NCI-H1436 treated with DMSO at 0.1 percent for 48 hours (cell line): ENCODE results near the gene USP10.

Experiments
- DNase-seq: peaks from one replicate; lab custom pipeline; 2025; lab: John Stamatoyannopoulos, UW

Gene USP10

DNA sequence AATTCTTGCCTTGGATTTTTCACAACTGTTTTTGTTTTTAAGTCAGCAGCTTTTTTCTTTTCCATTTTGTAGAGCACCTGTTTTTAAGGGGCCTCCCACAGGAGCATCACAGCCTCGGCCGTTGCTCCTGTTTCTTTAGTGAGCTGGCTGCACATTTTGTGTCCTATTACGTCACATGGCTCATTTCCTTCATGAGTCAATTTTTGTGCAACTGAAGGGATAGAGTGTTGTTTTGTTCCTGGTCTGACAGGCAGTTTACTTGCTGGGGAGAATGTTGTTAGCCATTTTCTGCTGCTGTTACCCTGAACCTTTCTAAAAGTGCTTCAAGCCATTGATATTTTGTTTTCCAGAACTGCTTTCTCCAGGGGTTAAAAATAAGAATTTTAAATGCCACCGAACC, 75.0 kb downstream of the USP10 start:
- no peak for DNase-seq

DNA sequence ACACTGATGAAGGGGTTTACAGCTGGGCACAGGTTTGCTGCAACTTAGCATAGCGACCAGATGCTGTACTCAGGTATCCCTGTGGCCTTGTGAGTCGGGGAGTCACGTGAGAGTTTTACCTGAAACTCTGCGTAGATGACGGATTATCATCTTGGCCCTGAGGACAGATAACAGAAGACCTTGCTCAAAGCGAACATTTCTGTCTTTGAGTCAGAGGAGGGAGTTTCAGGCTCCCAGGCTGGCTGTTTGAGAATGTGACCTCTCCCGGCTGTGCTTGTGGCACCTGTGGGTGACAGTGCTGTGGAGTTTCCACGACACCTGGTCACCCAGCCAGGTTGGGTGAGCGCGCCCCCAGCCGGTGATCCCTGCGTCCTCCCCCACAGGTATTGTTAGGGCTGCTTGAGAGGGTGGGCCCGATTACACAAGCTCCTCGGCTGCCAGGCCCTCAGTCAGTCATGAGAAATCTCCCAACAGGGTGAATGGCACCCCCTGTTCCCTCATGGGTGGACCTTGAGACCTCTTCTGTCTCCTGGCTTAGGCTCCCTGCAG, 75.5 kb downstream of the USP10 start:
- no peak for DNase-seq

DNA sequence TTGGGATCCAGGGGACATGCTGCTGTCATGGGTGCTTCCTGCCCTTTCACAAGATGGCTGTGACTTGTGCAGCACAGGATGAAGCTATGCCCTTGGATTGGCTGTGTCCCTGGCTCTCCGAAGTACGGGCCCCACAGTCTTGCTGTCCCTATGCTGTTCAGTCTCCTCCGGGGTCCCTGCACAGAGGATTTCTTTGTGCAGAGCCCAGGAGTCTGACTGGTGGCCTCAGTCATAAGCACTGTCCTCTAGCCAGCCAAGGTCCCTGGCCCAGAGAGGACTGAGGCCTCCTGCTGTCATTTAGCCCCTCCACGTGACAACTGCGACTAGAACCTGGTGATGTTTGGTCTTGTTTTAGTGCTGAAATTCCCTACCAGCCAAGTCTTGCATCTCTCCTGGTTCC, 77.6 kb downstream of the USP10 start:
- DNase-seq: no peak

DNA sequence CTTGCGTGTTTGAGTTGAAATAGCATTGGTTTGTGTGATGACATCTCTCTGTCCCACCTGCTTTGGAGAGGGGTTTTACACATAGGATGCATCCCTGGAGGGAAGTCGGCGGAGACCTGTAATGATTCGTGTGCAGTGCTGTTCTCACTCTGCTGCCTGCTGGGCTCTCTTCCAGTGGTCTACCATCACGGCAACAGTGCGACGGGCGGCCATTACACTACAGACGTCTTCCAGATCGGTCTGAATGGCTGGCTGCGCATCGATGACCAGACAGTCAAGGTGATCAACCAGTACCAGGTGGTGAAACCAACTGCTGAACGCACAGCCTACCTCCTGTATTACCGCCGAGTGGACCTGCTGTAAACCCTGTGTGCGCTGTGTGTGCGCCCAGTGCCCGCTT, 78.9 kb downstream of the USP10 start:
- no peak for DNase-seq

DNA sequence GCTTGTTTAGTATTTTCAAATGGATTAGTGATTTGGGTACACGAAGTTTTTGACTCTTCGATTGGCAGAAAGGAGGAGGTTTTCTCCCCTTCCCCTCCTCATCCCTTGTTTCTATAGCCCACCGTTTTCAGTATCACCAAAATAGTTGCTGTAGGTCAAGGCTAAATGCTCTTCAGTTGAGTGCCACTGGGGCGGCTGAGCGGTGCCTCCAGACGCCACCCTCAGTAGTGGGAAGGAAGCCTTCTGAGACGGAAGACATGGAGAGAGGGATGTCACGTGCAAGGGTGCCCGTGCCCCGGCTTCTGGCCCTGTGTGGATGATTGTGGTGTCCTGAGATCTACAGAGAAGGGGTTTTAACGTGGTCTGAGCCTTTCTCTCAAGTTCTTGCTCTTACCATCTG, 80.3 kb downstream of the USP10 start:
- no peak for DNase-seq

DNA sequence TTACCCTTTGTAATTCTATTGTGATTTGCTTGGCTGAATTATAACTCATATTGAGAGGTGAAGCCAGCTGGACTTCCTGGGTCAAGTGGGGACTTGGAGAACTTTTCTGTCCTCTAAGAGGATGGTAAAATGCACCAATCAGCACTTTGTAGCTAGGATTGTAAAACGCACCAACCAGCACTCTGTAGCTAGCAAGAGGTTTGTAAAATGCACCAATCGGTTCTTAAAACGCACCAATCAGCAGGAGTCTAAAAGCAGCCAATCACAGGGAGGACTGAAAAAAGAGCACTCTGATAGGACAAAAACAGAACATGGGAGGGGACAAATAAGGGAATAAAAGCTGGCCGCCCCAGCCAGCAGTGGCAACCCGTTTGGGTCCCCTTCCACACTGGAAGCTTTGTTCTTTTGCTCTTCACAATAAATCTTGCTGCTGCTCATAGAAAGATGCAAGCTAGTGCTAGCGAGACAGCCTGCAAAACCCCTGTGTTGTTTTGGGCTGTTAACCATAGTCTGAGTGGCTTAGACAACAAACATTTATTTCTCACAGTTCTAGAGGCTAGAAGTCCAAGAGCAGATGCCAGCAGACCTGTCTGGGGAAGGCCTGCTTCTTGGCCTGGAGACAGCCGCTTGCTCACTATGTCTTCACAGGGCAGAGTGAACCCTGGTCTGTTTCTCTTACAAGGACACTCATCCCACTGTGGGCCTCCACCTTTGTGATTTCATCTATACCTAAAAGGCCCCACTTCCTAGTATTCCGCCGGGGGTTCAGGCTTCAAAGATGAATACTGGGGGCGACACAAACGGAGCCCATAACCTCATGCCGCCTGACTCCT, 81.0 kb downstream of the USP10 start:
- DNase-seq: no peak

DNA sequence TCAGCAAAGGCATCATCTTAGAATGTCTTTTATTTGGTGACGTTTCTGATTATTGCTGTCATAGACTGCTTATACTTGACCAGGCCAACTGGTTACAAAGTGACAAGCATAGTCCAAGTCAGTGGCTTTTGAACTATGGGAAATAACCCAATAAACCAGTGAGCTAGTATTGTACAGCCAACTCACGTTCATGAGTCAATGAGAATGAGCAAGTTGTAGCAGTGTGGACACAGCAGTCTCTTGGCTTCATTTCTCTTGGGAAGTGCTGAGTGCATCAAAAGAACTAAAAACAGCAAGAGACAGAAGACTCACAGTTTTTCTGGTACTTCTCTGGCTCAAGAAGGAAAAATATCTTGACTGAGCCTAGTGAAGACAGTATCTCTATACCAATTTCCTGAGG, 83.0 kb downstream of the USP10 start:
- DNase-seq: no peak

DNA sequence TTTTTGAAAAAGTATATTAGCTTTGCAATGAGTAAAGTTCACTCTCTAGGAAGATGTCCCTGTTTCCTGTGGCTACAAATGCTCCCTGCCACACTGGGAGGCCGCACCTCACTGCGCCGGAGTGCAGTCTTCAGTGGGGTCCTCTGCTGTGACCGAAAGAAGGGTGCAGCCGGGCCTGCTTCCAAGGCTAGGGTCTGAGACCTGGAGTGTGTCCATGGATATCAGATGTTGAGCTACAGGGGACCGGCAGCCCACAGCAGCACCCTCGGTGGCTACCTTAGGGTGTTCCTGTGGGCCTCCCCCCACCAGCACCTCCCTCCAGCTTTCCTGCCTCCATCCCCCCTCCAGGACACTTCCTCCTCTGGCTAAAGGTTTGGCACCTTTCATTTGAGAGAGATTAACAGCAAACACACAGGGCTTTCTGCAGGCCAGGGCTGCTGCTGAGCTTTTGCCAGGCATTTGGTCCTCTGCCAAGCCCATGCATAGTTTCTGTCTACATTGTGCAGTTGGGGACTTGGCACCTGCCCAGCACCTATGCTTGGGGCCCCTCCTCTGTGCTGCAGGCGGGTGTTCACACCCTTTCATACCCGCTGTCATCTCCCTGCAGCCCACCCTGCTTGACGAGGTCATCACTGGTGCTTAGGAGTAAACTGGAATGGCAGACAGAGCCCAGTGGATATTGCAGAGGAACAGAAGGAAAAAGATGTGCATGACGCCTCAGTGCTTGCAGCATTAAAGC, 86.2 kb downstream of the USP10 start:
- DNase-seq: no peak

DNA sequence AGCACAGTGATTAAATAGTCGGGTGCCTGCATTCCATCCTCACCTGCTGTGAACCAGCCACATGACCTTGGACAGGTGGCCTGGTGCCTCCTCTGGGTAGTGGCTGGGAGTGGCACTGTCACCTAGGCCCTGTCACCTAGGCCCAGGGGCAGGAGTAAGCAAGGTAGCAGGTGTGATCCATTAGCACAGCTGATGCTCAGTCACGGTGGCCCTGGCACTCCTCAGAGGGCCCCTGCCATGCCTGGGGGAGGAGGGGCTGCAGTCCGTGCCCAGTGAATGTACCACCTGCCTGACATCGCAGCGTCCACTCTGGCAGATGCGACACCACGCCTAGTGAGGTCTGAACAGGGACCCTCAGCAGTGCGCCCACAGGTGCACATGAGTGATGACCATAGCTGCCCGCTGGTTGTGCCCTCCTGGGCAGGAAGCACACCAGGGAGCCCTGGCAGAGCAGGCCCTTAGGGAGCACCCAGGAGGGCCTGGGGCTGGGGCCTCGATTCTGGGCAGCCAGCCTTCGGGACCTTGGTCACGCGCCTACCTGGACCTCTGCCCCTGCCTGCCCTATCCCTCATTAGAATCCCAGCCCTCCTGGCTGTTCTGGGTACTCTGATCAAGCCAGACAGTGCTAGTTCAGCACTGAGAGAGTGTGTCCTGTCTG, 86.9 kb downstream of the USP10 start:
- no peak for DNase-seq

DNA sequence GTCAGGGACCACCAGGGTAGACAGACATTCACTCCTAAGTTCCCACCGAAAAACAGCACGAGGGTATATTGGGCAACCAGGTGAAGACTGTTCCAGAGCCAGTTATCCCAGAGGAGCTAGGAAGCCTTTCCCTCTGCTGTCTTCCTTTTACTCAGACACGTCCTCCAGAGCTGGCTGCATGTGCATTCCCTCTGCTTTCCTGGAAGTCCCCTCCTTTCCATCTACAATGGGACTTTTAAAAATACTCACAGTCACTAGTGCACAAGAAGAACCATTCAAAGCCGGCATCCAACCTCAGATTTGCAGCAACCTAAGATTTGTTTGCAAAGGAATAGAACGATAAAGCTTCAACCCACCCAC, 87.4 kb downstream of the USP10 start:
- no peak for DNase-seq

DNA sequence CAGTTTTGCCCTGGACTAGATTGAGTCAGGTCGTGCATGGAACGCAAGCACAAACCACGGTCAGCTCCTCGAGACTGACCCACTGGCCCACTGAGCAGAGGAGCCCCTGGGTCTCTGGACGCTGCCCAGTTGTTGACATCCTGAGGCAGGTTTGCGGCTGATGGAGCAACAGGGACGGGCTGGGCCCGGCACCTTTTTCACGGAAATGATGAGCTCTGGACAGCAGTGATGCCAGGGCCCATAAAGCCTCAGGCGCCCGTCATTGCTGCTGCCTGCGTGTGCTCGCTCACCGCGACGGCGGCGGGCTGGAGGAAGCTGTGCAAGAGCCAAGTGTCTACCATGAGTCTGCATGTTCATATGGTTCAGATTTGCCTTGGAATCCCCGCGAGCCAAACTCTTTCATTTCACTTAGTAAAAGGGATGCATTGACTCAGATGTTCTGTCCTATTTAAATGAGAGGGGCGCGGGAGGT, 89.2 kb downstream of the USP10 start:
- DNase-seq: no peak

DNA sequence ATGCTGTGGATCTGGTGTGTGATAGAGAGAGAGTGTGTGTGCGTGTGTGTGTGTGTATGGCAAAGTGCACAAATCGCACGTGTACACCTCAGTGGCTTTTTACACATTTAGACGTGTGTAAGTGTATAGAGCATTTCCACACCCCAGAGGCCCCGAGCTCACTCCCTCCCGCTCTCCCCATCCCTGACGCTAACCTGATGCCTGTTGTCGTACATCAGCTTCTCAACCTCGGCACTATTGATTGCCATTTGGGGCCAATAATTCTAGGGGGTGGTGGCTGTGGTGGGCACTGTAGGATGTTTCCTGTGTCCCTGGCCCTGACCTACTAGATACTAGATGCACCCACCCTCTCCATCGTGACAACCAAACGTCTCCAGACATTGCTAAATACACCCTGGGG, 89.6 kb downstream of the USP10 start:
- DNase-seq: no peak

DNA sequence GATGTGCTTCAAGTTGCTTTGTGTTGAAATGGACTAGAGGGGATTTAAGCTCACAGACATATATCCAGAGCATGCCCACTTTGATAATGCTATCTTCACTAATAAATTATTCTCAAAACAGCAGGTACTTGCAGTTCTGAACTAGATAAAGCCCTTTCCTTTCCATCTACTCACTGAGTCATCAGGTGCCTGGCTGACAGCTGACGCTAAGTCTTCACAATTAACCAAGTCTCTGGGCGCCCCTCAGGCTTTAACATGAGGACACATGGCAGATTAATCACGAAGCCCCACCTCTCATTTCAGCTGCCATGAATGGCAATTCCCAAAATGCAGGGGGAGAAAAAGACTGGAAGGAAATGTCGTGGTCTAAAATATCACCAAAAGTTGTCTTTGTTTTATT, 90.5 kb downstream of the USP10 start:
- no peak for DNase-seq

DNA sequence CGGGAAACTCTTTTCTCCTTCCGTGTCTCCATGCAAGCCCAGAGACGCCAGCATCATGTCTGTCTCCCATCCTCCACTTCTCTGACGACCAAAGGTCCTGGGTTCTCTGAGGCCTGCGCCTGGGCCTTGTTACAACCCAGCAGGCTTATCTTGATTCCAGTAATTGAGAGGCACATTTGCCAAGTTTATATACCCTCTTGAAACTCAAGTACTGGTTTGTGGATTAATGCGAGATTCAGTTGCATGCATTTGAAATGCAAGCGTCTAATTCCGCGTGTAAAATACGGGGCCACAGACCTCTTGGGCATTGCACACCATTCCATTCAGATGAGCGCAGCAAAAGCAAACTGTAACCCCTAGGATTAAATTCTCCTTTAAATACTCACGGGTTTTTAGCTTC, 91.3 kb downstream of the USP10 start:
- DNase-seq: no peak

DNA sequence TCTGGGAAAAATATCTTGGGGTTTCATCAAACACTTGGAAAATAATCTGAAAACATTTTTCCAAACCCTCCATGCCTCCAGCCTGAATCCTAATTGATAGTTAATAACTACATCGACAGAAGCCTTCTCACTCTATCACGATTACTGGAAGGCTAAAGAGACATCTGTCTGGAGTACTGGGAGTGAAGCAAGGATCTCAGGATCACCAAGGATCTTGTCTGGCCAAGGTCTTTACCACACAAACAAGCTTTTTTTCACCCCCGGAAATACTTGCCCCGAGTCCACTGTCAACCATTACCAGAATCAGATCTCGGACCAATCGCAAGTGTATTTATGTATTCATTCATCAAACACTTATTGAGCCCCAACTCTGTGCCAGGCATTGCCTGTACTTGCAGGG, 91.7 kb downstream of the USP10 start:
- DNase-seq: no peak

DNA sequence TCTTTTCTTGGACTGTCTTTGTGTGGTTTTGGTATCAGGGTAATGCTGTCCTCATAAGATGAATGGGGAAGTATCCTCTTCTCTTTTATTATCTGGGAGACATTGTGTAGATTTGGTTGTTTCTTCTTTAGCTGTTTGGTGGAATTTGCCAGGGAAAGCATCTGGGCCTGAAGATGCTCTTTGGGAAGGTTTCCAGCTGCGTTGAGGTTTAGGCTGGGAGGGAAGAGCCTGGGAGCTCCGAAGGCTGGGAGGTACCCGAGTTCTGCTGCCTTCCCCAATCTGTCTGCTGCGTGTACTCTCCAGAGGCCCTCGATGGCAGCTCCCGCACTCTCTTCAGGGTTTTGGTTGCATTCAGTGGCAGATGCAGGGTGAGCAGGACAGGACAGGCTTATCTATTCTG, 94.4 kb downstream of the USP10 start:
- no peak for DNase-seq

DNA sequence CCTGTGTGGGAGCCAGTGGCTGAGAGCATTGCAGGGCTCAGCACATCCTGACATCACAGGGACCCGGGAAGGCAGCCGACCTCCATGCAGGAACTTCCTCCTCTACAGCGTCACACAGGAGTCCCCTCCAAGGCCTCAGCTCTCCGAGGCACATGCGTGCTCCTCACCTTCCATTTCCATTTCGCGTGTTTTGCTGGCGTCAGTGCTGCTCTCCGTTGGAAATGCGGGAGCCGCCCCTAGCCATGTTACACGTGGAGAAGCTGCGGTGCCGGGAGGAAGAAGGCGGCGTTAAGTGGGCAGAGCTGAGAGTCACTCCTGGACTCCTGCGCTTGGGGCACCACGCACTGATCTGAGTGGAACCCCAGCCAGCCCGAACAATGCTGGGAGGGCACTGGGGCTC, 94.8 kb downstream of the USP10 start:
- DNase-seq: no peak

DNA sequence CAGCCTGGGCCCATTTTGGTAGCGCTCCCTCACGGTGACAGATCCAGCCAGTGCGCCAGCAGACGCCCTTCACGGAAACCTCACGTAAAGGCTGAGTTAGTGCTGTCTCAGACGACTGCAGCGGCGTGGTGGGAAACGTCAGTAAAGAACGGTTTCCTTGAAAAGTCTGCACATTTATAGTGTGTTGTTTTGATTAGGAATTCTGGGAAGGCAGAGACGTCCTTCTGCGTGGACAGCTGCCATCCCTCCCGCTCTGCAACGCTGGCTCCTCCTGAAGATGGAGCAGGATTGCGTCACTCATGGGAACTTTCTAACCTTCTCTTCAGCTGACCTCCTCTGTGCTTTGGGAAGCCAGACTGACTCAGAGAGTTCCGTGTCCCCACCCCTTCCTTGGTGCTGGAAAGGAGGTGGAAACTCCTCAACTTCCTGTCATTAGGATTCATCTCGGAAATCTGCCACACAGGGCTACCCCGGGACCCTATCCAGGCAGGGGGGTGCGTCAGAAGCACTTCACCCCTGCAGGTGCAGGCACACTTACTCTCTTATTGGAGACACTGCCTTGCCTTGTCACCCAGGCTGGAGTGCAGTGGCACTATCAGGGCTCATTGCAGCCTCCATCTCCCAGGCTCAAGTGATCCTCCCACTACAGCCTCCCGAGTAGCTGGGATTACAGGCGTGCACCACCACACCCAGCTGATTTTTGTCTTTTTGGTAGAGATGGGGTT, 95.7 kb downstream of the USP10 start:
- DNase-seq: no peak

DNA sequence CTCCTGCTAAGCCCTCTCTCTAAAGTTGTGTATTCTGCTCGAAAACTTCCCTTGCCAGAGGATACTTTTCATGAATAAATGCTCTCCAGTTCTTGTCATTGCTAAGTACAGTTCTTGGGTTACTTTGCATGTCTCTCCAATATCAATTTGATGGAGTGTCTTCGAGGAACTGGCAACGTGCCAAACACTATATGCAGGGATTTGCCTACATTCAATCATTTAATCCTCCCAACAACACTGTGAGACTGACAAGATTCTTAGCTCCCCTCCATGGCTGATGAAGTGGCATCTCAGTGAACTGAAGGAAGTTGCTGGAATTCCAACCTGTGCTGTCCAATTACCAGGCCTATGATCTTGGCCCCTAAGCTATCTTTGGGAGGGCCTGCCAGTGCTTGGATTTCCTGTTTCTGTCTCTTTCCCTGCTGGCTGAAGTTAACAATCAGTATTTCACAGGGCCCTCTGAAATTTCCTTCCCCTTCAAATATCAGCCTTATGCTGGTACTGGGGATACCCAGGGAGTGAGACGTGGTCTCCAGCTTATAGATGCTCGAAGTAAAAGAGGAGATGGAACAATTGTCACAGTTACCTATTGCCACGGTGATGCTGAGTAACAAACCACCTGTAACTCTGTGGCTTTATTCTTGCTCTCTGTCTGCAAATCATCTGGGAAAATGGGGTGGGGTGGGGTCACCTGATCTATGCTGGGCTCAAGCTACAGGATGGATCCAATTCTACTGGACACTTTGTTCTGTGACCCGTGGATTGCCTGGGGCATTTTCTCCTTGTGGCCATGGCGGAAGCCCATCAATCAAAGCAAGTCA, 100.6 kb downstream of the USP10 start:
- no peak for DNase-seq

DNA sequence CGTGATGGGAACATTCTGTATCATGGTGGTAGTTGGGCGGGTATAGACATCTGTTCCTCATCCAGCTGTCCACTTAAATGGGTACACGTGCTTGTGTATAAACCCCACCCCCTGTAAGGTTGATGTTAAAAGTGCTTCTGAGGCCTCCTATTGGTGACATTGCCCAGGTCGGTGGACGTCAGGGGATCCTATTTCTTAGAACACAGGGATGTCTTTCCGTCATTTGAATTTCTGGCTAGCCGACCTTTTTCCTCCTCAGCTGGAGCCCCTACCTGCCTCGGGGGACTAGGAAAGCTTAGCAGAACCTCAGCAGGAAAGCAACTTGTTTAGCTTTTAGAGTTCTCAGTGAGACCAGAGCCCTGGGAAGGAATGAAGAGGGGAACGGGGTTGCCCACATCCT, 103.3 kb downstream of the USP10 start:
- DNase-seq: no peak

DNA sequence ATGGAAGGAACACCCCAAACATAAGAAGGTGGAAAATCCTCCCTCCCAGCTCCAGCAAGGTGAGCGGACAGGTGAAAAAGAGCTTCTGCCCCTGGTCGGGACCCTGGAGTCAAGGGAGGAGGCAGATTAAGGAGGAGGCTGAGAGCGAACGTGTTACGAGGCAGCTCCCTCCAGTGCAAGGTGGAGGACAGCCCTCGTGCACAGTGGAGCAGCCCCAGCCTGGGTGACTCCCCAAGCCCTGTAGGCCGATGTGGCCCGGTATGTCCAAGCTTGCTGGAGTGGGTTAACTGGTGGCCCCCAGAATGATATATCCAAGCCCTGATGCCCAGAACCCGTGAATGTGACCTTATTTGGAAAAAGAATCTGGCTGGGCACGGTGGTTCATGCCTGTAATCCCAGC, 104.5 kb downstream of the USP10 start:
- DNase-seq: no peak
